Fibroblast of mammary gland (primary cell): ENCODE data around the gene ATXN1.
A peak's percentile ranks its signal among the peaks of the same experiment; 100 is the strongest.

Experiments
- DNase-seq: peaks from one replicate; pipeline ENCODE4 v3.0.0-alpha.2; 2010; ENCODE audit warnings: low read depth
- H3K4me3 ChIP-seq: 2 replicates; pipeline ENCODE4 v1.5.1; 2011; ENCODE audit warnings: low read depth, mild to moderate bottlenecking, low read length, moderate library complexity; ENCODE audit not compliant: control insufficient read depth
- CTCF ChIP-seq: conservative IDR thresholded peaks from 2 replicates; pipeline ENCODE4 v1.5.1; 2011; ENCODE audit warnings: low read depth, low read length, inconsistent platforms; ENCODE audit not compliant: control insufficient read depth, insufficient read depth

The ATXN1 gene

GRCh38 chr6:16749516-16750485 is 11.5 kb downstream of the ATXN1 start:
- DNase-seq: no peak
- no peak overlapping the region for H3K4me3 ChIP-seq
- TF ChIP-seq CTCF: no peak

GRCh38 chr6:16748025-16748319 is 13.3 kb downstream of the ATXN1 start:
- no peak for TF ChIP-seq CTCF
- no peak overlapping the region for H3K4me3 ChIP-seq
- DNase-seq: no peak

- DNase-seq: peak; percentile 85
Observed at GRCh38 chr6:16747232-16748024, 13.8 kb downstream of the ATXN1 start.

GRCh38 chr6:16746812-16747211 is 14.4 kb downstream of the ATXN1 start:
- no peak for DNase-seq
- TF ChIP-seq CTCF: no peak
- no peak overlapping the region for H3K4me3 ChIP-seq

More at GRCh38 chr6:16747232-16748024, 13.8 kb downstream of the ATXN1 start:
- TF ChIP-seq CTCF: no peak
- no peak overlapping the region for H3K4me3 ChIP-seq

GRCh38 chr6:16746401-16746800 is 14.9 kb downstream of the ATXN1 start:
- no peak for TF ChIP-seq CTCF
- no peak overlapping the region for H3K4me3 ChIP-seq
- no peak for DNase-seq

GRCh38 chr6:16743664-16744210 is 17.5 kb downstream of the ATXN1 start:
- DNase-seq: no peak
- no peak for TF ChIP-seq CTCF
- no peak overlapping the region for H3K4me3 ChIP-seq
